HepG2 (cell line): Measurements from ENCODE around the gene MYO18A. TPM values are rescaled to one million over a fixed set of nuclear protein-coding genes. Genes with fewer than 3 reads are reported as not detected.

Source experiments
- ATAC-seq: fragments of 200-7000 bp; cut with Tn5 transposase; 3 replicates; pipeline ENCODE4 v1.9.1; 2020; ENCODE audit warnings: mild to moderate bottlenecking, moderate library complexity
- BruUV-seq: library from RNA; stranded (reverse); fragments of 400-500 nt; replicated peaks from 2 replicates; lab custom pipeline; 2021; lab: Mats Ljungman, UMichigan
- CTCF ChIA-PET: fragments of 300-600 bp; formaldehyde crosslinking; extraction: SDS; loops from one replicate; lab custom pipeline; 2021; ENCODE audit warnings: low total read pairs, inconsistent platforms, low intra/inter-chr PET ratio; lab: Yijun Ruan, JAX
- POLR2A ChIA-PET: fragments of 350-600 bp; sonication (Branson Sonifier 250); formaldehyde crosslinking; loops from one replicate; lab custom pipeline; 2020; ENCODE audit warnings: antibody characterized with exemption, inconsistent platforms; lab: Yijun Ruan, JAX
- DNase-seq: peaks from one replicate; pipeline ENCODE4 v3.0.0-alpha.2; 2015; ENCODE audit warnings: low spot score
- FAIRE-seq: peaks from 3 replicates; lab custom pipeline; 2011; peaks lifted over from hg19 to GRCh38; lab: Jason Lieb, UNC
- H2AFZ ChIP-seq: one replicate; pipeline ENCODE4 v1.6.1; 2011; ENCODE audit warnings: low read length, inconsistent platforms
- H3K27ac ChIP-seq: fragments of 300-600 bp; 3 replicates; pipeline ENCODE4 v1.8.0; 2011; ENCODE audit warnings: mixed run types, mild to moderate bottlenecking, mixed read lengths, low read length, inconsistent platforms; ENCODE audit not compliant: insufficient read depth; ENCODE audit errors: extremely low read length
- H3K27me3 ChIP-seq, 2 experiments: fragments of 200-600 bp in 1 of 2; 2 replicates in 1 of 2; 3 replicates in 1 of 2; pipeline versions ENCODE4 v1.6.0 to v1.8.0; 2011; ENCODE audit warnings: low read length in 2 of 2, mild to moderate bottlenecking in 2 of 2, moderate library complexity in 2 of 2, inconsistent platforms in 1 of 2; ENCODE audit not compliant: insufficient read depth in 2 of 2, control insufficient read depth in 1 of 2
- H3K36me3 ChIP-seq, 2 experiments: fragments of 200-600 bp in 1 of 2; replicated peaks in 1 of 2; 2 replicates in 1 of 2; 3 replicates in 1 of 2; pipeline versions ENCODE4 v1.5.1 to v1.8.0; 2011; ENCODE audit warnings: low read length in 2 of 2, inconsistent platforms in 1 of 2; ENCODE audit not compliant: insufficient read depth in 2 of 2, control insufficient read depth in 1 of 2
- H3K4me1 ChIP-seq: 2 replicates; pipeline ENCODE4 v1.5.1; 2012; ENCODE audit warnings: low read length, inconsistent platforms; ENCODE audit not compliant: insufficient read depth
- H3K4me2 ChIP-seq: 2 replicates; pipeline ENCODE4 v1.6.0; 2011; ENCODE audit warnings: low read depth, low read length, inconsistent platforms
- H3K4me3 ChIP-seq, 3 experiments: fragments of 200-600 bp in 1 of 3; sonication (generic), shearing (Covaris generic) in 1 of 3; replicated peaks in 1 of 3; 2 replicates each; pipeline ENCODE4 v1.5.1; 2011 to 2016; ENCODE audit warnings: low read length in 3 of 3, inconsistent platforms in 2 of 3, low read depth in 2 of 3, mild to moderate bottlenecking in 2 of 3, control low read depth in 1 of 3, mixed read lengths in 1 of 3; ENCODE audit not compliant: insufficient read depth in 1 of 3
- H3K79me2 ChIP-seq: one replicate; pipeline ENCODE4 v1.6.1; 2011; ENCODE audit warnings: low read length, inconsistent platforms; ENCODE audit not compliant: insufficient read depth
- H3K9ac ChIP-seq: 2 replicates; pipeline ENCODE4 v1.6.0; 2011; ENCODE audit warnings: mild to moderate bottlenecking, low read depth, low read length, inconsistent platforms; ENCODE audit not compliant: insufficient read depth
- H3K9me3 ChIP-seq: 2 replicates; pipeline ENCODE4 v1.5.1; 2012; ENCODE audit warnings: mild to moderate bottlenecking, low read length
- H4K20me1 ChIP-seq: 2 replicates; pipeline ENCODE4 v1.6.0; 2011; ENCODE audit warnings: inconsistent platforms, mild to moderate bottlenecking, low read length, moderate library complexity; ENCODE audit not compliant: insufficient read depth
- IKZF5 ChIP-seq: IDR thresholded peaks from 2 replicates; pipeline ENCODE4 v1.6.1; 2018; ENCODE audit warnings: missing genetic modification reagents, mild to moderate bottlenecking, missing compliant biosample characterization
- KLF15 ChIP-seq: sonication (generic); formaldehyde crosslinking; IDR thresholded peaks from 2 replicates; pipeline ENCODE4 v1.8.1; 2023; ENCODE audit warnings: borderline replicate concordance, mild to moderate bottlenecking, inconsistent platforms, missing genetic modification reagents, mixed read lengths
- MED1 ChIP-seq: sonication (generic); formaldehyde crosslinking; IDR thresholded peaks from 2 replicates; pipeline ENCODE4 v1.4.0; 2020; ENCODE audit warnings: missing genetic modification reagents
- NCOR1 ChIP-seq: fragments of 200-600 bp; sonication (generic); IDR thresholded peaks from 2 replicates; pipeline ENCODE4 v1.7.0; 2017; ENCODE audit warnings: antibody characterized with exemption, low read length, borderline replicate concordance
- RFX3 ChIP-seq: IDR thresholded peaks from 2 replicates; pipeline ENCODE4 v1.6.1; 2016; ENCODE audit warnings: missing biosample characterization, missing genetic modification reagents
- SOX6 ChIP-seq, 2 experiments: fragments of 450-650 bp in 1 of 2; sonication (generic) in 1 of 2; formaldehyde crosslinking in 1 of 2; IDR thresholded peaks; 2 replicates each; pipeline versions ENCODE4 v1.4.0 to v1.6.1; 2017 to 2020; ENCODE audit warnings: antibody characterized with exemption in 1 of 2, mild to moderate bottlenecking in 1 of 2, missing genetic modification reagents in 1 of 2
- TAF1 ChIP-seq: sonication (generic); formaldehyde crosslinking; IDR thresholded peaks from 2 replicates; pipeline ENCODE4 v1.4.0; 2020; ENCODE audit warnings: missing genetic modification reagents
- TOE1 ChIP-seq: sonication (generic); formaldehyde crosslinking; IDR thresholded peaks from 2 replicates; pipeline ENCODE4 v1.4.0; 2020; ENCODE audit warnings: mild to moderate bottlenecking, missing genetic modification reagents
- ZBTB33 ChIP-seq: sonication (generic); formaldehyde crosslinking; IDR thresholded peaks from 2 replicates; pipeline ENCODE4 v1.4.0; 2020; ENCODE audit warnings: missing genetic modification reagents
- ZBTB38 ChIP-seq: sonication (generic); formaldehyde crosslinking; IDR thresholded peaks from 2 replicates; pipeline ENCODE4 v1.5.1; 2020; ENCODE audit warnings: mild to moderate bottlenecking, missing genetic modification reagents
- ZNF432 ChIP-seq: sonication (generic); formaldehyde crosslinking; IDR thresholded peaks from 2 replicates; pipeline ENCODE4 v1.5.0; 2020; ENCODE audit warnings: missing genetic modification reagents, mild to moderate bottlenecking, borderline replicate concordance
- ZNF646 ChIP-seq: sonication (generic); formaldehyde crosslinking; IDR thresholded peaks from 2 replicates; pipeline ENCODE4 v1.9.0; 2021; ENCODE audit warnings: mild to moderate bottlenecking, missing genetic modification reagents
- ZSCAN5A ChIP-seq: sonication (generic); formaldehyde crosslinking; IDR thresholded peaks from 2 replicates; pipeline ENCODE4 v1.8.0; 2022; ENCODE audit warnings: mild to moderate bottlenecking, missing genetic modification reagents, borderline replicate concordance
- WGBS: methylation state at CpG from one replicate; pipeline ENCODE4 v1.1.6; 2017; ENCODE audit warnings: low lambda C conversion rate; 5-methylcytosine and 5-hydroxymethylcytosine counted together
- in situ Hi-C: cut with HindIII; loops from 2 replicates; pipeline ENCODE4 v1.10.0; 2017; ENCODE audit warnings: low pct_unique_long_range_greater_than_20kb; ENCODE audit not compliant: extremely low pct_ligation_motif_present
- intact Hi-C: fragments of 100-400 bp; cut with micrococcal nuclease; formaldehyde crosslinking; loops from one replicate; pipeline ENCODE4 v1.10.0; 2022; ENCODE audit not compliant: unreplicated experiment
- polyA plus RNA-seq, 8 experiments: library from polyadenylated mRNA; depleted of rRNA in 3 of 8; stranded (reverse) in 7 of 8; unstranded in 1 of 8; fragments of >200 nt; fragmentation: Illumina TruSeq in 4 of 8; extraction: Trizol in 4 of 8; gene quantifications; 2 replicates each; pipeline versions ENCODE4 v1.2.1 to v1.2.3, GENCODE V29; 2011 to 2016; ENCODE audit warnings: low read depth in 4 of 8, missing spikeins in 1 of 8, mixed read lengths in 1 of 8; ENCODE audit not compliant: insufficient read depth in 1 of 8
- total RNA-seq, 5 experiments: library from RNA; depleted of rRNA; stranded (reverse); fragments of >200 nt; fragmentation: Illumina TruSeq; extraction: Trizol; gene quantifications; 2 replicates each; pipeline ENCODE4 v1.2.3, GENCODE V29; 2016; ENCODE audit warnings: low read depth in 1 of 5

The MYO18A gene
- total and polyA plus RNA-seq, 2 of the 13 experiments (the other 11 are each of a cell fraction or from before 2014, with no cell fraction given) = 16.8 to 24.8 TPM

DNA sequence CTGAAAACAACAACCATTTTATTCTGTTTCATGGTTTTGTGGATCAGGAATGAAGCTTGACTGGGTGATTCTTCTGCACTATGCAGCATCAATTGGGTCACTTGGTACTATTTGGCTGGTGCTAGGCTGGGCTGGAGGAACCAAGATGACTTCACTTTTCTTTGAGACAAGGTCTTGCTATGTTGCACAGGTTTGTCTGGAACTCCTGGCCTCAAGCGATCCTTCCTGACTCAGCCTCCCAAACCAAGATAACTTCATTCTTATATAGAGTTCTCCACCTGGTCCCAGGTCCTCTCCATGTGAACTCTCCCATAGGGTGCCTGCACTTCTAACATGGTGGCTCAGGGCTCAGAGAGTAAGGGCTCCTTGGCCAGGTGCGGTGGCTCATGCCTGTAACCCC is 139.1 kb downstream of the MYO18A start:
- no peak for TF ChIP-seq KLF15 (CRISPR knock-in tag)
- TF ChIP-seq ZBTB33 (CRISPR knock-in tag) = no peak
- no peak for TF ChIP-seq TAF1 (CRISPR knock-in tag)
- no peak for TF ChIP-seq MED1 (CRISPR knock-in tag)
- no peak for TF ChIP-seq ZSCAN5A (CRISPR knock-in tag)
- no peak for TF ChIP-seq ZNF646 (CRISPR knock-in tag)
- no peak for TF ChIP-seq IKZF5 (CRISPR knock-in tag)
- TF ChIP-seq ZBTB38 = no peak
- no peak for TF ChIP-seq NCOR1
- TF ChIP-seq ZNF432 (CRISPR knock-in tag) = no peak
- no peak for TF ChIP-seq TOE1
- TF ChIP-seq RFX3 (CRISPR knock-in tag) = no peak
- TF ChIP-seq SOX6 (IDR thresholded peaks at IDR 0.05) = no peak
- no peak for TF ChIP-seq SOX6 (CRISPR knock-in tag; IDR thresholded peaks at IDR 0.05)
- H3K27me3 ChIP-seq = peaks cover 0 to 14% of the 10 kb centered on the region in 2 experiments; a peak in 2 of 5 replicates
- ChIA-PET CTCF (no interaction called here), POLR2A (no interaction called here)
- FAIRE-seq = no peak
- no peak for ATAC-seq
- DNase-seq = no peak
- intact Hi-C loops = loop anchor here (5.0 kb wide), 1 partner anchor 36 kb away; no protein-coding TSS in a partner anchor
- 92% methylated on average over 2 of the region's 2 CpGs for WGBS
- H3K79me2 ChIP-seq = peaks cover 24% of the 10 kb centered on the region
- H3K4me3 ChIP-seq = no peak overlapping the region
- in situ Hi-C loops = no loop called here
- H4K20me1 ChIP-seq = no peaks in the 10 kb centered on the region
- H3K4me1 ChIP-seq = peaks cover 70% of the 10 kb centered on the region
- H3K36me3 ChIP-seq = peaks cover 3% of the 10 kb centered on the region in 2 experiments; a peak in 1 of 5 replicates
- H3K4me2 ChIP-seq = no peak overlapping the region
- H3K9ac ChIP-seq = no peak overlapping the region
- H3K27ac ChIP-seq = no peak overlapping the region
- BruUV-seq = no TSS peak
- no peak overlapping the region for H2AFZ ChIP-seq
- H3K9me3 ChIP-seq = no peaks in the 10 kb centered on the region
